NCI-H1417 (cell line): ENCODE data around the gene LGALS9B.
"Not testable (repeated sequence)": the region's sequence is repeated elsewhere in the genome, so short reads cannot be mapped to it uniquely, and the experiment has no call there.

Experiments used
- DNase-seq, 3 experiments: peaks; one replicate each; lab custom pipeline; 2025; lab: John Stamatoyannopoulos, UW

LGALS9B gene

DNA sequence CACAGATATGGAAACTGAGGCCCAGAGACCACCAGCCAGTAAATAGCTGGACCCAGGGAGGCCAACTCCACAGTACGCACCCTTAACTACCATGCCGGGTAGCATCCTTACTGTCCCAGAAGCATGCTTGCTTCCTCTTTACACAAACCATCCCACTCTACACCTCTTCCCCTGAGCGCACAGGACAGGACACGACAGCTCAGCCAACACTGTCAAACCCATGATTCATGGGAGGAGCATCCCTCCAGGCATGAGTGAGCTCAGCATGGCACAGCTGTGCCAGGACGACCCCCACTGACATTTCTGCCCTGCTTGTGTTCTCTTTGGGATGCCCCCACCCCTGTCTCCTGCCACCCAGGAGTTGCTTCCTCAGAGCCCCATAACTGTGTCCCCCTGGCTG, 340 bp downstream of the LGALS9B start:
- DNase-seq = not testable (repeated sequence)

DNA sequence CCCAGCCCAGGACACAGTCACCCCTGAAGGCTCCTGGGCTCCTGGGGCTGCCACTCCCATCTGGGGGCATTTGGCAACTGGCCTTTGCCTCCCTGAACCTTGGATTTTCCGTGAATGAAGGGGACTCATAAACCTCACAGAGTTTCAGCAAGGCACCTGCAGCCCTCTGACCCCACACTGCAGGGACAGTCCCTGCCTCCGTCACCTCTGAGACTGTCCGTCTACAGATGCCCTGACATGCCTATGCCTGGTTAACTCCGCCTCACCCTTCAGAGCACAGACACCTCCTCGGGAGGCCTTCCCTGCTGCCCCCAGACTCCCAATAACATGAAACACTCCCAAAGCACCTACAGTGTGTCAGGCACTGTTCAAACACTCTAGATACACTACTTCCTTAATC, 786 bp downstream of the LGALS9B start:
- not testable (repeated sequence) for DNase-seq

DNA sequence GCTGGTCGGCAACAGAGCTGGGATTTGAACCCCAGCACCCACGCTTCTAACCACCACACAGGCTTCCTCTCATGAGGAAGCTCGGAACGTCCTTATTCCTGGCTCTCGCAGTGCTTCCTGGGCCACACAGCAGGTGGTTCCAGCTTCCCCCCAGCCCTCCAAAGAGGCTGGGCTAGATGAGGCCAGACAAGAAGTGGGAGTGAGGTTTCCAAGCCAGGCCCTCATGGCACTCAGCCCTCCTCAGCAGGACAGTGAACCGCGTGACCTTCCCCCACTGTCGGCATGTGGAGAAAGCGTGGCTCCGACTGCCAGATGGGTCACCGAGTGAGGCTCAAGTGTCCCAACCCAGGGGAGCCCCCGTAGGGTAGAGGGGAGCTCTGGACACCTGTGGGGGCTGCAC, 1.8 kb downstream of the LGALS9B start:
- not testable (repeated sequence) for DNase-seq

DNA sequence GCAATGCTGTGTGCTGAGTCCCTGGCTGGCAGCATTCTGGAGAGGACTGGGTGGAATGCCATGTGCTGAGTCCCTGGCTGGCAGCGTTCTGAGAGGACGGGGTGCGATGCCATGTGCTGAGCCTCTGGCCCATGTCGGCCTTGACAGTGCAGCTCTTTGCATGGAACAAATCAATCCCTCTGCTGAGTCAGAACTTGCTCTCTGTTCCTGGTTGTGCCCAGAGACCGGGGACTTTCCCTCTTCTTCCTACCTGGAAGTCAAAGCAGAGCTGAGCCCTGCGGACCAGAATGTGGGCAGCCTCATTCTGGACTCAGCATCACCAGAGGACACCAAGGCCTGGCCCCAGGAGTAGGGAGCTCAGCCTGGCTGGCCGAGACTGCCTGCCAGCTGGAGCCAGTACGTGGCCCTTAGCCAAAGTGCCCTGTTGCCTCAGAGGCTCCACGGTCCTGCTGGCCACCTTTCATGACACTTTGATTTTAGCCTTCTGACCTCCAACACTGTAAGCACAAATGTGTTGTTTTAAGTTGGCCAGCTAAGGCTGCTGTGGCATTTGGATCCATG, 2.4 kb downstream of the LGALS9B start:
- not testable (repeated sequence) for DNase-seq

DNA sequence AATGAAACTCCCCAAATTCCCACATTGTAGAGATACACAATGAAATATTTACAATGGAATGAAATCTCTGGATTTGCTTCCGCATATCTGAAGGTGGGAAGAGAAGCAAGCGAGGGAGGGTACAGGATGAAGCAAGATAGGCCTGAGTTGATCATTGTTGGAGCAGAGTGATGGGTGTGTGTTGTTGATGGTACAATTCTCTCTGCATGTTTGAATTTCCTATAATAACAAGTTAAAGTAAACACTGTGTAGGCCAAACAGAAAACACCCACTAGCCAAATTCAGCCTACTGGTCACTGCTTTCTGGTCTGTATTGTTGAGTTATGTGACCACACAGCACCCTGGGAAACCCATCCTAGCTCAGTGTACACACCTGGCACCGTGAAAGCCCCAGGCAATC, 5.2 kb downstream of the LGALS9B start:
- peak in 1 of 3 experiments; percentile 9 for DNase-seq

DNA sequence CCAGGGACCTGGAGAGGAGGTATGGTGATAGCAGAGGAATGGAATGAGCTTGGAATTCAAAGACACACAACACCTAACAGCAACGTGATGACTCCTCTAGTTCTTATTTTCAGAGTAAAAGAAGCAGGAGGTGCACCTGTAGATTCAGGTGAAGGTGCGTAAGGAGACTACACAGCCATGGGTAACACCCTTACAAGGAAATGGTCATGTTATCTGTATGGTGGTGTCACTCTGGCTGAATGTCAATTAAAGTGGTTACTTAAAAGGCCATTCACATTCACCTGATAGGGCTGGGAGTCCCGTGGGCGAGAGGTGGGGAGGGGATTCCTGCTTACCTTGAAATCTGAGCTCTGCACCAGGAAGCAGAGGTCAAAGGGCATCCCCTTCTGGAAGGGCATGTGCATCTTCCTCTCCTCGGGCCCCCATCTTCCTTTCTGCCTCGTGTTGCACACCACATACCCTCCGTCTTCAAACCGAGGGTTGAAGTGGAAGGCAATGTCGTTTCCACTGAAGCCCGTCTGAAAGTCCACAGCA, 9.4 kb downstream of the LGALS9B start:
- DNase-seq = not testable (repeated sequence)

DNA sequence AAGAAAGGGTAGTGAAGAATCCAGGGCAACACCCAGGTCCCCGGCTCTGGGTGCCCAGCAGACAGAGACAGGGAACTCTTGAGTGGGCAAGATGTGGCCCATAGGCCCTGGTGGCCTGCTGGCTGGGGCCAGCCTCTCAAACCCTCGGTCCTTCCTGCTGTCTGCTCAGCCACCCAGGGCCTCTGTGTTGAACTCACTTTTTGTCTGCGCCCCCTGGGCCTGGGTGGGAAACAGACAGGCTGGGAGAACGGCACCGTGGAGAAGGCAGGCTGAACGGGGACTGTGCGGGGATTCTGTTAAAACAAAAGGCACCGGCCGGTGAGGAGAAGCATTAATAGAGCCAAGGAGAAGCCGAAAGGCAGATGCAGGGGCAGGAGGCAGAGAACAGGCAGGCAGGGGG, 12.2 kb downstream of the LGALS9B start:
- not testable (repeated sequence) for DNase-seq

DNA sequence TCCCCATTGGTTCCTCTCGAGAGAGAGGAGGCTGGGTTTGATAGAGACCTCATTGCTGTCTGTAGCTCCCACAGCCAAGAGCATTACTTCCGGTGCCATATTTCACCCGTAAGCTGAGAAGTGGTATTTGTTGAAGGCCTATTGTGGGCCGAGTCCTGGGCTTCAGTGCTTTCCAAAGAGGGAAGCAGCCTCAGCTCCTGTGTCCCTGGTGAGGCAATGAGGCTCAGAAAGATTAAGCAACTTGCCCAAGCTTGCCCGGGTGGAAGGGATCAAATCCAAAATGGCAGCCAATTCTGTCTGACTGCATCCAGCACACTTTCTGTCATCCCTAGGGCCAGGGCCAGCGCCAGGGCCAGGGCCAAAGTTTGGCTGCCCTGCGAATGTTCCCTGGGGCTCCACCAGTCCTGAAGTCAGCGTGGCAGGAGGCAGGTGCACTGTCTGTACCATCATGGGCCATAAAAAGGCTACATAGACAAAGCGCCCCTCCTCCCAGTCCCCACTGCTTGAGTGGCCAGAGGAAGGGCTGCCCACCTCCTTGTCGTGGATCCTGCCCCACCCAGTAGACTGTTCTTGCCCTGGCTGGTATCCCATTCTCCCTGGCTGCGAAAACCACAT, 13.4 kb downstream of the LGALS9B start:
- DNase-seq = not testable (repeated sequence)

DNA sequence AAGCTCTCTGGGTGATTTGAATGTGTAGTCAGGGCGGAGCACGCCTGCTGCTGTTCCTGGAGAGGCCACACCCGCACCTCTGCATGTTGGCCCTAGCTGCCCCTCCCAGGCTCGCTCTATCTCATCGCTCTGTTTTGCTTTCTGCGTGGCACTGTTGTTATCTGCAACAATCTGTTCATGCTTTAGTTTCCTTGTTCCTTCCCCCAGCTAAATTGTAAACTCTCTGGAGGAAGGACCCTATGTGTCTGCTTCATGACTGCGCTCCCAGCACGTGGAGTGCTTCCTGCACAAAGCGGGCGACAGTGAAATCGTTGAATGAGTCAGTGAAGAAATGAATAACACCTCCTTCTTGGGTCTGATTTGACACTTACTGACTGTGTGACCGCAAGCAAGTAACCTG, 16.5 kb downstream of the LGALS9B start:
- not testable (repeated sequence) for DNase-seq

DNA sequence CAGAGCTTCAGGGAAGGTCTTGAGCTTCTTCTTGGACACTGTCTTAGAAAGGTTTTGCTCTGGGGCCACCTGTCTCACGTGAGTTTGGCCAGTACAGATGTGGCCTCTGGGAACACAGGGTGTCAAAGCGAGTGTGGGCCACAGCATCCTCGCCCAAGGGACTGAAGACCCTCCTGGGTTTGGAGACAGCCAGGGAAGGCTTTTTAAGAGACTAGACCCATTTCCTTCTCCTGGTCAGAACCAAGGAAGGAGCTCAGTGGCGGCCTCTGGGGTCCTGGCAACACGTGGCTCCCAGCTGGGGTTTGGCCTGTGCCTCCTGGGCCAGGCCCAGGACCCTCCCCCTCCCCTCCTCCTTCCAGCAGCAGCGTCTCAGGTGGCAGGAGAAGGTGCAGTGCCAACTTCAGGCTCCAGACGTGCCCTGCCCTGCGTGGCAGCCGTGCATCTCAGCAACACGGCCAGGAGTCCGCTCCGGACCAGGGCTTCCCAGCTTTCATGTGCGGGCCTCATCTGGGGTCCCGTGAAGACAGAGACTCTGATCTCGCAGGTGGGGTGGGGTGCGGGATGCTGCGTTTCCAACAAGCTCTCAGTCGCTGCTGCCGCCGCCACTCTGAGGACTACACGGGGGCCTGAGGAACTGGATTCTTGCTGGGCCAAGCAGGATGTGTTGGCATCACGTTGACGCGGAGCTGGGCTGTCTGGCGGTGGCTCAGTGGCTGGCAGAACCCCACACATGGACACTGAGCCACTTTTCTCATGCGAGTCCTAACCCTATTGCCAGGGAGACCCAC, 19.6 kb downstream of the LGALS9B start:
- not testable (repeated sequence) for DNase-seq

DNA sequence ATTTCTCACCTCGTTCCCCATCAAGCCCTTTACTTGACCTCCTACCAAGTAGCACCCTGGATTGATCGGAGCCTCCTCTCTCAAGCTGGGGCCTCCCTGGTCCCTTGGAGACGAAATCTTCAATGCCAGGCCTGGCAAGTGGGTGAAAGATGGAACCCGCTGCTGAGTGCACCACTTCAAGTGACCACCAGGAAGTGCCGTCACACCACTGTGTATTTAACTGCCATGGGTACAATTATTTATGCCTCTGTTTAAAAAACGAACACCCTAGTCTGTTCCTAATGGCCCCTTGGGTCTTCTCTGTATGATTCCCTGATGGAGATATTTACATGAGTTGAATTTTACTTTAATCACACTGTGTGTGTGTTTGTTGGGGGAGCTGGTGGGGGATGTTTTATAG, 20.4 kb downstream of the LGALS9B start:
- DNase-seq = not testable (repeated sequence)

DNA sequence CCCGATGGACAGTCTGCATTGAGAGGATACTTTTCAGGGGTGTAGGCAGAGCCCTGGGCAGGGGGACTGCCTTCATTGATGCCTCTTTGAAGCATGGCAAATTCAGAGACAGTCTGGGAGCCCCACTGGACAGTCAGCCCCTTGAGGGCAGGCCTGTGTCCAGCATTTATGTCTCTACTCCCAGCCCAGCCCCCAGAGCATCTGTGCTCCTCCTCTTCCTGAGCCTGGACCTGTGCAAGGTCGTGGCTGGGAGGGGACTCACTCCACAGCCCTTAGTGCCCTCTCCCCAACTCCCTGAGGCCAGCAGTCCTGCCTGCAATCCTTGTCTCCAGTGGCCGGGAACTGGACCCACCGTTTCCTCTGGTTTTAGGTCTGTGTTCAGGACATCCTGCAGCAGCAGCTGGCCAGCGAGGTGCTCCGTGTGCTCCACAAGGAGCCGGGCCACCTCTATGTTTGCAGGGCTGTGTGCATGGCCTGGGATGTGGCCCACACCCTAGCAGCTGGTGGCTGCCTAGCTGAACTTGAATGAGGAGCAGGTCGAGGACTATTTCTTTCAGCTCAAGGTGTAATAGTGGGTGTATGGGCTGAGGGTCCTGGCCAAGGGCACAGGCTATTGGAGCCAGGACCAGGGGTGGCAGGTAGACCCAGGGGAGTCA, 22.6 kb downstream of the LGALS9B start:
- DNase-seq = not testable (repeated sequence)

DNA sequence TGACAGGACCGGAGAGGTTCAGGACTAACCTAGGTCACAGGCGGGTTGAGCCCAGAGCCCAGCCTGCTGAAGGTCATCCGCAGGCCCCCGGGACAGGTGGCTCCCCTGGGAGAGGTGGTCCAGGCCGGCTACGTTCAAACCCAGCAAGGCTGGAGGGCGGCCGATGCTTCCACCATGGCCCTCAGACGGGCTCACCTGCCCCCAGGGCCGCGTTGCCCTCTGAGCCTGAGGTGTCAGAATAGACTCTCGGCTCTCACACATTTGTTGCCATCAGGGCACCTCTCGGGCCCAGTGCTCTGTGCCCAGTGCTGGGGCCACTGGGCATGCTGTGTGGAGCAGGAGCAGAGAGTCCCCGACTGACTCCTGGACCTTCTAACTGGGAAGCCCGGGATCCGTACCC, 23.2 kb downstream of the LGALS9B start:
- DNase-seq = not testable (repeated sequence)

DNA sequence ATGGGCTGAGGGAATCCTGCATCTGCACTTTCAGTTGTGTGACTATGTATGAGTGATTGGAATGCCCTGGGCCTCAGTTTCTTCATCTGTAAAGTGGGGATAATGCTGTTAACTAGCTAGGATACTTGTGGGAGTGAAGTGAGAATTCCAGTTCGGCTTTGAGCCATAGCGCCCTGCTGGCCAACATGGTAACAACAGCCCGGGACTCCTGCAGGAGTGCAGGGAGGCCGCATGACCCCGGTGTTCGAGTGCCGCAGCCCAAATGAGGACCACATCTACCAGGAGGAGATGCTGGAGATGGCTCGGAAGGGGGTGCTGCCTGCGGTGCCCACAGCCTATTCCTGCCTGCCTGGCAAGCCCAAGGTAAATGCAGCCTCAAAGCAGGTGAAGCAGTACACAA, 23.7 kb downstream of the LGALS9B start:
- not testable (repeated sequence) for DNase-seq

DNA sequence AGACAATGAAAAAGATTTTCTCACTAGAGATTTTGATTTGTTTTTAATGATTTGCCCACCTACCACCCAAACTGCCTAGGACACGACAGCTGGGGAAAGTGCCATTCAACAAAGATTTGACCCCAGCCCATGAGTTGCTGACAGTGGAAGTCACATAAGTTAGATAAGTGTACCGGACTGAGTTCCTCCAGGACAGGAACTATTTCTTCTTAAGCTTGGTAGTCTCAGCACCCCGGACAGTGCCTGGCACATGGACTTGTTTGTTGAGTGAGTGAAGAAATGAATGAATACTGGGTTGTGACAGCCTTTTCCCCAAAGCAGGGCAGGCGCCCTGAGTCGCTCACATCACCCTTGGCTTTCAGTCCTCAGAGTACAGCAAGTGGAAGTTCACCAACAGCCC, 26.7 kb downstream of the LGALS9B start:
- DNase-seq = not testable (repeated sequence)

DNA sequence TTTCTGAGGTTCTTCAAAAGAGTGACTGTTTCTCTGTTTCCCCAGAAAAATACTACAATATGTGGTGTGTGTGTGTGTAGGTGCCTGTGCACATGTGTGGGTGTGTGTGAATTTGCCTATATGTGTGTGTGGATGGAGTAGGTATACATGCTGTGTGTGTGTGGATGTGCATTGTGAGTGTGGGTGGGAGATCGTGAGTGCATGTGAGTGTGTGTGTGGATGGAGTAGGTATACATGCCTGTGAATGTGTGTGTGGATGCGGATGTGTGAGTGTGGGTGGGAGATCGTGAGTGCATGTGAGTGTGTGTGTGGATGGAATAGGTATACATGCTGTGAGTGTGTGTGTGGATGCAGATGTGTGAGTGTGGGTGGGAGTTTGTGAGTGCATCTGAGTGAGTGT, 32.2 kb downstream of the LGALS9B start:
- DNase-seq = not testable (repeated sequence)

DNA sequence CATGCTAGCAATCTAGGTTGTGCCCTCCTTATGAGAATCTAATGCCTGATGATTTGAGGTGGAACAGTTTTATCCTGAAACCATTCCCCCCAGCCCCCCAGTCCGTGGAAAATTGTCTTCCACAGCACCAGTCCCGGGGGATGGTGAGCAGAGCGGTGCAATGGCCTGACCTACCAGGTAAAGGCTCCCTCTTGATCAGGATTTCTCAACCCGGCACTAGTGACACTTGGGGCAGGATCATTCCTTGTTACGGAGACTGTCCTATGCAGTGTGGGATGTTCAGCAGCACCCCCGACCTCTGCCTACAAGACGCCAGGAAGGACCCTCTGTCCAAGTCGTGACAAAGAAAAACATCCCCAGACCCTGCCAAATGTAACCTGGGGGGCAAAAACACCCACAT, 34.0 kb downstream of the LGALS9B start:
- DNase-seq = not testable (repeated sequence)

DNA sequence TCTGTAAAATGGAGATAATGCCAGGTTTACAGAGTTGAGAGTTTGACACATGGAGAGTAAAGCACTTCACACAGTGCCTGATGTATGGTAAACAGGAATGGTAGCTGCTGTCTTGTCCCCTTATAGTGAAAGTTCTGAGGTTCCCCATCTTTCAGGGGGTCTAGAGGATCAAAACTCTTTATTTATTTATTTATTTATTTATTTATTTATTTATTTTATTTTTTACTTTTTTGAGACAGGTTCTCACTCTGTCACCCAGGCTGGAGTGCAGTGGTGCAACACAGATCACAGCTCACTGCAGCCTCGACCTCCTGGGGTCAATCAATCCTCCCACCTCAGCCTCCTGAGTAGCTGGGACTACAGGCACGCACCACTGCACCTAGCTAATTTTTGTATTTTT, 40.1 kb downstream of the LGALS9B start:
- not testable (repeated sequence) for DNase-seq

DNA sequence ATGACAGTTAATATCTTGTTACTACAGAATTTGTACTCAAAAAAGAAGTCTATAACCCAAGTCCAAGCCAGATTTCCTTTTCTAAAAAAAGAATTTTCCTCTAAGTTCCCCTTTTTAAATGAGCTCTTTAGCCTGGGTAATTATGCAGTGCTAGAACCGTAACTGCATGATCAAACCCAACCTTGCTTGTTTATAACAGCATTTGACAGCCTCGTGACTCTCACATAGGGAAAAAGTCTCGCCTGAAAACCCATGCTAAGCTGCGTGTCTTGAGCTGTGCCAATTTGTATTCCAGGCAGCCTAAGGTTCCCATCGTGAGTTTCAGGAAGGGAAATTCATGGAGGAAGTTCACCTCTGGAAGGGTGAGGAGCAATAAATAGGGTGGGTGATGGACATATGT, 44.5 kb downstream of the LGALS9B start:
- not testable (repeated sequence) for DNase-seq

DNA sequence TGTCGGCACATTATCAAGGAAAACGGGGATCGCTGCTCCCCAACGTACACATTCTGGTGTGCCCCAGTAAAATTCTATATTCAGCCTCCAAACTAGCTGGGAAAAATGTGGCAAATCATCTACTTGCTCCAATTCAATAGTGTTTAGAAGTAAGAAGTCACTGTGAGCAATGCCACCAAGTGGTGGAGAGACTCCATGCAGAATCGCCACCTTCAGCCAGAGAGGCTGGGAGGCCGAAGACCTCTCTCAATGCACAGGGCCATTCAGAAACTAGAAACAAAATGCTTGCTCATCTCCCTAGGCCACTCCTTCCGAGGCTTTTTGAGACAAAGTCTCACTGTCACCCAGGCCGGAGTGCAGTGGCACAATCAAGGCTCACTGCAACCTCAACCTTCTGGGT, 48.5 kb downstream of the LGALS9B start:
- not testable (repeated sequence) for DNase-seq

DNA sequence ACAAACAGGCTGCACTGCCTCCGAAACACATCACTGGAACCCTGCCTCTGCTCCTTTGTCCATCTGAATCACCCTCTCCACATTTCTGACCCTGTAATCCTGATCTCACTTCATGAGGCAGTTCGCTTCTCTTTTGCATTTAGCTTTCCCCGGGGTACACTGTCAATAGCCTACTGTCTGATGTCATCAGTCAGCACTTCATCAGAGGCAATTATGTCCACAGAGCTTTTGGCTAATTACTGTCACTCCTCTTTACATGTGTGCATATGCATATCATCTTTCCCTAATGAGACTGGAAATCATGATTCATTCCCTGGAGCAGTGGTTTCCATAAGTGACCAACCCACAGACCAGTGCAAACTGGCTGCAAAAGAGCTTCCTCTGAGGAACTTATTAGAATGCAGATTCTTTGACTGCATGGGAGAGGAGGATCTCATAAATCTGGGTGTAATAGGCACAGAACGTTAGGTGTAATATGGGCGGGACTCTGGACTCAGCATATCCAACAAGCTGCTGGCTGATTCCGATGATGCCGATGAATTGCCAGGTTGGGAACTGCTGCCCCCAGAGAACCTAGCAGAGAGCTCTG, 49.8 kb downstream of the LGALS9B start:
- not testable (repeated sequence) for DNase-seq

DNA sequence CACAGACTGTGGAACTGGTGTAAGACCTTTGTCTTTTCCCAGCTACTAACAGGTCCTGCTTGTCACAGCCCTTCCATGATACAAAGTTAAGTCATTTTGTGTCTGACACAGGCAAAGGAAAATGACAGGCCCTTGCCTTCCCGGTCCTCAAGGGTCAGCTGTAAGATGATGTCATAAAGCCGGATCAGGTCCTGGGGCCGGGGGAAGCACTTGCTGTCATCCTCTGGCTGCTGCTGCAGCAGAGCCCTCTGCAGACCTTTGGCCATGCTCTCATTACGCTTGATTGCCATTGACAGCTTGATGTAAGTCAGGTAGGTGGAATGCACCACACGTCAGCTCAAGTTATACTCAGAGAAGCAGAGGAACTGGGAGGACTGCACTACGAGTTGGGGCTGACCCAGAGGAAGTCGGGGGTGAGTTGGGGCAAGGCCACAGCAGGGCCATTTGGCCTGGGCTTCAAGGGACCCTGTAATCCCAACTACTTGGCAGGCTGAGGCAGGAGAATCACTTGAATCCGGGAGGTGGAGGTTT, 50.9 kb downstream of the LGALS9B start:
- DNase-seq = not testable (repeated sequence)
